ENCODE measurements around the gene CORO2B. TPM values are rescaled to one million over a fixed set of nuclear protein-coding genes. Genes with fewer than 3 reads are reported as not detected.

CORO2B gene
- total and polyA plus RNA-seq, 2 of the 4 experiments (the other 2 are of a cell fraction), result 9.3 to 39.3 TPM

- dilution Hi-C loops (cut with HindIII; ENCODE audit: low sequenced_read_pairs, unreplicated experiment) (no loop called here), in situ Hi-C loops (cut with MboI; ENCODE audit: low sequenced_read_pairs) (no loop called here), intact Hi-C loops (cut with micrococcal nuclease) (no loop called here)
- Histone ChIP-seq H3K9me1 (ENCODE audit: insufficient read depth, low read length) (peaks cover 4% of the 10 kb centered on the region; the same call in 1 of the 2 replicates), H3K23ac (ENCODE audit: low read depth, low read length) (no peak overlapping the region), H3K9ac (ENCODE audit: low read depth, low read length) (no peak overlapping the region), H4K8ac (ENCODE audit: low read depth in 2 of 2, low read length in 2 of 2) (no peak overlapping the region), H3K27me3 (ENCODE audit: control insufficient read depth, insufficient read depth, low read length) (no peaks in the 10 kb centered on the region), H4K5ac (ENCODE audit: low read depth, low read length) (no peak overlapping the region), H2BK20ac (ENCODE audit: low read depth, low read length) (no peak overlapping the region), H3K4ac (ENCODE audit: low read depth, low read length) (no peak overlapping the region), H3K18ac (ENCODE audit: low read depth, low read length) (no peak overlapping the region), H3K14ac (replicated peaks; ENCODE audit: low read depth, low read length) (no peak overlapping the region), H3K56ac (ENCODE audit: extremely low read depth, insufficient read depth, low read length) (no peak overlapping the region), H3K27ac (ENCODE audit: insufficient read depth, low read length) (no peak overlapping the region), H3K9me3 (ENCODE audit: control insufficient read depth, insufficient read depth, low read length) (no peaks in the 10 kb centered on the region), H4K20me1 (ENCODE audit: insufficient read depth, low read length) (peaks cover 3% of the 10 kb centered on the region; the same call in 1 of the 2 replicates), H3K4me3 (ENCODE audit: insufficient read depth, low read depth, low read length) (no peak overlapping the region), H2AK9ac (replicated peaks; ENCODE audit: low read depth, low read length, poor library complexity) (no peak overlapping the region), H3K36me3 (ENCODE audit: control insufficient read depth, insufficient read depth, low read length) (no peaks in the 10 kb centered on the region), H3K4me2 (ENCODE audit: low read depth, low read length) (no peak overlapping the region), H4K91ac (ENCODE audit: insufficient read depth, low read depth, low read length) (no peak overlapping the region), H3K79me1 (ENCODE audit: low read depth in 1 of 2, low read length in 2 of 2) (no peaks in the 10 kb centered on the region; a peak in 1 of 4 replicates), H2AK5ac (ENCODE audit: low read depth, low read length) (no peak overlapping the region), H2BK120ac (ENCODE audit: low read depth, low read length) (no peak overlapping the region), H2BK15ac (ENCODE audit: low read depth, low read length) (no peak overlapping the region), H2AFZ (replicated peaks; ENCODE audit: low read length, poor library complexity) (no peak overlapping the region), H2BK5ac (ENCODE audit: low read depth, low read length, poor library complexity, severe bottlenecking) (no peak overlapping the region), H3K4me1 (ENCODE audit: control insufficient read depth, insufficient read depth, low read length) (no peaks in the 10 kb centered on the region)
- ATAC-seq (ENCODE audit: low read depth) (no peak), DNase-seq (no peak)
- POLR2A ChIA-PET (ENCODE audit: unreplicated experiment), result no interaction called here
- no peak for TF ChIP-seq FOS (IDR thresholded peaks at IDR 0.05; ENCODE audit: low read depth, low read length)
- TF ChIP-seq MXI1 (IDR thresholded peaks at IDR 0.05; ENCODE audit: borderline replicate concordance, low read depth, low read length), result no peak
- no peak for TF ChIP-seq MAZ (IDR thresholded peaks at IDR 0.05; ENCODE audit: borderline replicate concordance, low read depth, low read length)
- no peak for TF ChIP-seq CEBPB (IDR thresholded peaks at IDR 0.05; ENCODE audit: low read depth, low read length)
- TF ChIP-seq POLR2A (IDR thresholded peaks at IDR 0.05; ENCODE audit: low read depth, low read length), result no peak
- TF ChIP-seq RCOR1 (IDR thresholded peaks at IDR 0.05; ENCODE audit: insufficient replicate concordance, low read length), result no peak
- TF ChIP-seq BHLHE40 (IDR thresholded peaks at IDR 0.05; ENCODE audit: low read depth, low read length), result no peak
- no peak for TF ChIP-seq RAD21 (IDR thresholded peaks at IDR 0.05; ENCODE audit: low read length)
- TF ChIP-seq, protein P1, sequence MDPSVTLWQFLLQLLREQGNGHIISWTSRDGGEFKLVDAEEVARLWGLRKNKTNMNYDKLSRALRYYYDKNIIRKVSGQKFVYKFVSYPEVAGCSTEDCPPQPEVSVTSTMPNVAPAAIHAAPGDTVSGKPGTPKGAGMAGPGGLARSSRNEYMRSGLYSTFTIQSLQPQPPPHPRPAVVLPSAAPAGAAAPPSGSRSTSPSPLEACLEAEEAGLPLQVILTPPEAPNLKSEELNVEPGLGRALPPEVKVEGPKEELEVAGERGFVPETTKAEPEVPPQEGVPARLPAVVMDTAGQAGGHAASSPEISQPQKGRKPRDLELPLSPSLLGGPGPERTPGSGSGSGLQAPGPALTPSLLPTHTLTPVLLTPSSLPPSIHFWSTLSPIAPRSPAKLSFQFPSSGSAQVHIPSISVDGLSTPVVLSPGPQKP (IDR thresholded peaks at IDR 0.05; ENCODE audit: borderline replicate concordance, low read depth, low read length), result no peak
- no peak for TF ChIP-seq CHD1 (IDR thresholded peaks at IDR 0.05; ENCODE audit: low read depth, low read length)
- BruUV-seq (replicated peaks), result no TSS peak
- 89% methylated on average over 3 of the region's 5 CpGs; no CpG with 5 or more reads in 1 of the 2 experiments for whole genome bisulfite sequencing, 2 experiments (ENCODE audit: extremely low coverage in 2 of 2, insufficient read length in 1 of 2)
- CTCF ChIA-PET, result no interaction called here
These were observed 105.7 kb downstream of the CORO2B start for GRCh38 chr15:68684476-68684875.
